GM21717 (cell line): ENCODE results near the gene ARHGAP25.

Source experiments
- ATAC-seq: cut with Tn5 transposase; IDR thresholded peaks from one replicate; pipeline ENCODE4 v1.9.1; 2021; ENCODE audit warnings: mild to moderate bottlenecking, moderate library complexity; ENCODE audit not compliant: unreplicated experiment

ARHGAP25 gene, protein sequence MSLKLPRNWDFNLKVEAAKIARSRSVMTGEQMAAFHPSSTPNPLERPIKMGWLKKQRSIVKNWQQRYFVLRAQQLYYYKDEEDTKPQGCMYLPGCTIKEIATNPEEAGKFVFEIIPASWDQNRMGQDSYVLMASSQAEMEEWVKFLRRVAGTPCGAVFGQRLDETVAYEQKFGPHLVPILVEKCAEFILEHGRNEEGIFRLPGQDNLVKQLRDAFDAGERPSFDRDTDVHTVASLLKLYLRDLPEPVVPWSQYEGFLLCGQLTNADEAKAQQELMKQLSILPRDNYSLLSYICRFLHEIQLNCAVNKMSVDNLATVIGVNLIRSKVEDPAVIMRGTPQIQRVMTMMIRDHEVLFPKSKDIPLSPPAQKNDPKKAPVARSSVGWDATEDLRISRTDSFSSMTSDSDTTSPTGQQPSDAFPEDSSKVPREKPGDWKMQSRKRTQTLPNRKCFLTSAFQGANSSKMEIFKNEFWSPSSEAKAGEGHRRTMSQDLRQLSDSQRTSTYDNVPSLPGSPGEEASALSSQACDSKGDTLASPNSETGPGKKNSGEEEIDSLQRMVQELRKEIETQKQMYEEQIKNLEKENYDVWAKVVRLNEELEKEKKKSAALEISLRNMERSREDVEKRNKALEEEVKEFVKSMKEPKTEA

GRCh38 chr2:68734688-68735525 is at the start of gene ARHGAP25:
TSS of gene ARHGAP25 (plus strand) at chr2:68734811. CDS start at chr2:68735200, 389 bp downstream.
- peak; percentile 48 for ATAC-seq

- ATAC-seq = no peak
Measured at GRCh38 chr2:68686178-68686577, 48.4 kb upstream of the ARHGAP25 start.

DNA sequence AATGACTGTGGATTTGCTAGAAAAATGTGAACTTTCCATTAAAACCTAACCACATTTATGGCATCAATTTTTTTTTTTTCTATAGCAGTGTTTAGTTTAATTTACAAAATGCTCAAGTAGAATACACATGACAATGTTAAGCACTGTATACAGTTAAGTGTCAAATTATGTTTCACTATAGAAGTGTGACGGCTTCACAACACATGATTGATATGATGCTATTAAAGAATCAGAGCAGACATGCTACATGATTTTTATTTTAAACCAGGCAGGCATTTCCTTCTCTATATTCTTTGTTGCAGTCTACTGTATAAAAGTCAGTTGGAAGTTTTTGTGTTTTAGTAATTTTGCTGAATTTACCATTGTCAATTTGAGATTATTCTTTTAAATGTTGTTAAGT is 47.6 kb upstream of the ARHGAP25 start:
- no peak for ATAC-seq

DNA sequence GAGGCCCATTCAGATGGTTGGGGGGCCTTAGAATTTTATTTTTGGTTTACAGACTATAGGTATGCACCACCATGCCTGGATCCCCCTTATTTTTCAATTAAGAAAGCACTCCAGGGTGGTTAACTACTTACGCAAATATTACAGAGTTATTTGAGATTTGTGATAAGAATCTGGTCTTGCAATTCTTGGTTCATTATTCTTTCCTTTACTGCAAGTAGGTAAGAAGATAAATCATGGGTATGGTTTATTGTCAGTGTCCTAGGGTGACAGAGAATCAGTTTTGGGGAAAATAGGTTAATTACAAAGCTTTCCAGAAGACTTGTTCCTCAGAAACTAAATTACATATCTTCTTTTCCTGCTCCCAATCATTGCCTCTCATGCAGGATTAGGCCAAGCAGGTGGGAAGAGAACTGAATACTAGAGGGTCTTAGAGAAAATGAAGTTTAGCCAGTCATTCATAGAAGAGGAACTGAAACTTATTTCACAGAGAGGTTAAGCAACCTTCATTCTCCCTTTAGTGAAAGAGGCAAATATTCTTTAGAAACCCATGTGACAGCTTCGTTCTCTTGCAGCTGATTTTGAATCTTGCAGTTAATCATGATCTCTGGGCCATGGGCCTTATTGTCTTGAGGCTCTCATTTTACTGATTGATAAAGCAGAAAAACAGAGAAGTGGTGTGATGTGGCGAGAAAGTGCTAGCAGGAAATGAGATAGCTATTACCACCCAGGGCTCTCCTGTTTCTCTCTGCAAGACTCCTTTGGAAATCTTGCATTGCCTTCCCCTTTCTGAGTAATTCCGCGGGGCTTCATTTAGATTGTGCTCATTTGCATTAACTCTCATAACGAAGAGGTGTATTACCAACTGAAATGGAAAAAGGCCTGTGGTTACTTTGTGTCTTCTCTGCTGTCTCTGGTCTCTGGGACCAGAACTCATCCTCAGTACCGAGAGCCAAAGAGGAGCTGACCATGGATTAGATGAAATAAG is 44.8 kb upstream of the ARHGAP25 start:
- ATAC-seq = peak; percentile 93

DNA sequence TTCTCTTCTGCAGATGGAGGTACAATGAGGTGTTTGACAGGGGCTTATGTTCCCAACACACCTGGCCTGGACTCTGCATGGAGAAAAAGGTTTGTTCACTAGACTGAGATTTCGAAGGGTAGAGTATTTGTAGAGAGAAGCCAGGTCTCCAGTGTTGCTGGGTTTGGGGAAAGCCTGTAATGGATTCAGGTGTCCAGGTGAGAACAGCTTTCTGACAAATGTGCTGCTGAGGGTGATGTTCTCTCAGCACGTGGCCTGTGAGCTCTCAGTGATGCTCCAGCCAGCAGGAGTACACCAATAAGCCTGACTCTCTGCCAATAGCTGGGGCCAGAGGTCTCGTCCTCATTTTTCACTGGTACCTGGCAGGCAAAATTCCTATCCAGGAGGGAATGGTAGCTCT is 43.8 kb upstream of the ARHGAP25 start:
- ATAC-seq = no peak

- ATAC-seq = no peak
Measured at GRCh38 chr2:68692511-68692910, 42.1 kb upstream of the ARHGAP25 start.

GRCh38 chr2:68693951-68694350 is 40.7 kb upstream of the ARHGAP25 start:
- ATAC-seq = no peak

- ATAC-seq = no peak
Measured at GRCh38 chr2:68695971-68696370, 38.6 kb upstream of the ARHGAP25 start.

DNA sequence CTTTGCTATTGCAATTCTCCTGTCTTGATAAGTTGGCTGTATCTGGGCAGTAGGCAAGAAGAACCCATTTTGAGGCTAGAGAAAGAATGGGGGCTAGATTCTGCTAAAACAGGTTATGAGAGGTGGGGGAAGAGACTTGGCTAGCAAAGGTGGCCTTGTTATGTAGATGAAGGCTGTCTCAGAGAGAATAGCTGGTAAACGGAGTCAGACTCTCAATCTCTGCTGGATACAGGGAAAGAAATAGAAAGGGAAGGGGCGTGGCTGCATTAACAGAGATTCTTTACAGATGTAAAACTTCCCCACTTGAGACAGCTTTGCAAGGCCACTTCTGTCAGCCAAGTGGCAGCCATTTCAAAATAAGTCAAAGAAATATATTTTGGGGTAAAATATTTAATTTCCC is 38.1 kb upstream of the ARHGAP25 start:
- no peak for ATAC-seq

- no peak for ATAC-seq
Measured at GRCh38 chr2:68698567-68699377, 35.8 kb upstream of the ARHGAP25 start.

- no peak for ATAC-seq
Measured at GRCh38 chr2:68700560-68700959, 34.1 kb upstream of the ARHGAP25 start.

DNA sequence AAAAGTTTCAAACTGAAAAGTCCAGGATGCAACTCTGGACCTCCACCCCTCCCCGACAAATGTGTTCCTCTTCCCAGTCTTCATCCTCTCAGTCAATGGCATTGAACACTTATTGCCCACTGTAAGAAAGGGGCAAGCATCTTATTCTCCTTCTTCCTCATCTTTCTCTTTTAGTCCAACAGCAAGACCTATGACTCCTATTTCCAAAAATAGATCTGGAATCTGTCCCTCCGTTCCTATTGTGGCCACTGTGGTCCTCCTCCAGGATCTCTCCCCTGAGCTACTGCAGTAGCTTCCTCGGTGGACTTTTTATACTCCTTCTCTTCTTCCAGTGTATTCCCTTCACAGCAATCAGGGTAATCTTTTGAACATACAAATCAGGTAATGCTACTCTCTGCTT is 28.0 kb upstream of the ARHGAP25 start:
- no peak for ATAC-seq

GRCh38 chr2:68708629-68709028 is 26.0 kb upstream of the ARHGAP25 start:
- ATAC-seq = no peak

DNA sequence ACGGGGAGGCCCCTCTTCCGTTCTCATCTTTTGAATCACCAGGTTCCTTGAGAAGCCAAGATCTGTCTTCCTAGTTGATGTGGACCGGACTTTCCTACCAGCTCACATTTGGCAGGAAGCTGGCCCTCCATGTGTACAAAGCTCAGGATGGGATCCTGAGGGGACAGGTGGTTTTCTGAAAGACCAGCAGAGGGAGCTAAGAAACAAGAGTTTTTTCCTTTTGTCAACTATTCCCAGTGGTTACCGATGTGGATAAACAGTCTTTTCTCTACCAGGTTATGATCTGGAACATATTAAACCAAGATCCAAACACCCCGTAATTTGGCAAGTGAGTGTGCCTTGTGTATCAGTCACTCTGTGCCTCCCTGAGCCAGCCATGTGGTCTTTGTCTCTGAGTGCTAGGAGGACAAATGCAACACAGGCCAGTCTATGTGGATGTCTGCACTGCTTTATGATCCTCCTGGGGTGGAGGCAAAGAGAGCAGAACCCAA is 25.1 kb upstream of the ARHGAP25 start:
- no peak for ATAC-seq

DNA sequence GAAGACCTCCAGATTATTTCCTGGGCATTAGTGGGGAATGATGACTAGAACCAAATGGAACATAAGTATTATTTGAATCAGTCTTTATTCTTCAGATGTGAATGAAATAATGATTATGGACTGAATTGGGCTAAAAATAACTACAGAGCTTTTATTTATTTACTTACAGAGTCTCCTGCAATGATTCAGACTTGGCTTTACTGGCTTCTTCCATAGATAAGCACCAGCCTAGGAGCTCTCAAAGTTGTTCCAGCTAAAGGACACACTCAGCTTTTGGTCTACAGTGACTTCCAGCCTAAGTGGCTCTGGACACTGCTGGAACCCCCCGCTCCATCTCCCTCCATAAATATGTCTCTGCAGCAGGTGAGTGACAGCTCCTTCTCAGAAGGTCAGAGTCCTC is 24.3 kb upstream of the ARHGAP25 start:
- ATAC-seq = no peak

DNA sequence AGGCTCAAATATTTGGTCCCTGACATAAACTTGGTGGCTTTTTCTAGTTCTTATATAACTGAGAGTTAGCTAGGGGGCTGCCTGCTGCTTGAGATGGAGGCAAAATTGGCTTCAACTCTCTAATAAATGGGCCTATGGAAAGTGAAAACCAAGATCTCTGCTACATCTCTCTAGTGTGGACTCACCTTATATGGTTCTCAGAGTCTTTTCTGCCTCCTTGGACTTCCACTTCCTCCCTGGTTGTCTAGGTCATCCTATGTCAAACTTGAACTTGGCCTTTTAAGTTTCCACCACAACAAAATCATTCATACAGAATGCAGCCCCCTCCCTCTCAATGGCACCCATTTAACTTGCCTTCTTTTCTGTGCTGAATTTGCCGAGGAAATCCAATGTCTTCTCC is 23.9 kb upstream of the ARHGAP25 start:
- no peak for ATAC-seq

GRCh38 chr2:68714866-68715265 is 19.7 kb upstream of the ARHGAP25 start:
- peak; percentile 94 for ATAC-seq

DNA sequence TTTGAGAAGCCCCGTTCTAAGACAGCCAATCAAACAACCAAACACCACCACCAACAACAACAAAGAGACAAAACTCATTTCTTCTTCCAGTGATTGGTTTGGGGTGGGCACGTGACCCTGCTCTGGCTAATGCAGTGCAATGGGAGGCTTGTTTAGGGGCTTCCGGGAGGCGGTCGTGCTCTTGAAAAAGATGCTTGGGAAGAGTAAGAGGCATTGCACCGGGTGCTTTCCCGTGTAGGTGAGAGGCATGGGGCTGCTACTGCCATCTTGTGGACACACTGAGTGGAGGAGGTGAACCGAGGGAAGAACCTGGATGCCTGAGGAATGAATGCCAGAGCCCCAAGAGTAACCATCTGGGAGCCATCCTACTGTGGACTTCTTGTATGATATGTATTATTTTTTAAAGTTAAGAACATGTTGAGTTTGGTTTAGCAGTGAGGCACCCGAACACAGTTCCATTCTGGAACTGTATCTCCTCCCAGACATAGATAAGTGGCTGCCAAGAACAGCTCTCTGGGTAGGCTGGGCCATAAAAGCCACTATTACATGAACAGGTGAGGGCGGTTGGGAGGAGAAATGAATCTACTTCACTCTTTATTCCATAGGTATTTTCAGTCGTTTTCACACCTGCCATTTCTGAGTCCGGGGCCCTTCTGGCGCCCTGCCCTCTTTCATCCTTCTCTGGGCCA is 19.1 kb upstream of the ARHGAP25 start:
- ATAC-seq = peak; percentile 57
